Stimulated activated CD4-positive, alpha-beta T cell treated with anti-CD3 and anti-CD28 coated beads, Interleukin-1b, Interleukin-23, amount 100 ng/mL, for 24 hours (primary cell): ENCODE measurements around the gene VILL.
"Not testable (repeated sequence)": the region's sequence is repeated elsewhere in the genome, so short reads cannot be mapped to it uniquely, and the experiment has no call there.

ENCODE experiments used
- DNase-seq, 4 experiments: peaks; one replicate each; pipeline ENCODE4 v3.0.0-alpha.2; 2020; ENCODE audit warnings: low read depth in 4 of 4, low spot score in 1 of 4

The VILL gene

DNA sequence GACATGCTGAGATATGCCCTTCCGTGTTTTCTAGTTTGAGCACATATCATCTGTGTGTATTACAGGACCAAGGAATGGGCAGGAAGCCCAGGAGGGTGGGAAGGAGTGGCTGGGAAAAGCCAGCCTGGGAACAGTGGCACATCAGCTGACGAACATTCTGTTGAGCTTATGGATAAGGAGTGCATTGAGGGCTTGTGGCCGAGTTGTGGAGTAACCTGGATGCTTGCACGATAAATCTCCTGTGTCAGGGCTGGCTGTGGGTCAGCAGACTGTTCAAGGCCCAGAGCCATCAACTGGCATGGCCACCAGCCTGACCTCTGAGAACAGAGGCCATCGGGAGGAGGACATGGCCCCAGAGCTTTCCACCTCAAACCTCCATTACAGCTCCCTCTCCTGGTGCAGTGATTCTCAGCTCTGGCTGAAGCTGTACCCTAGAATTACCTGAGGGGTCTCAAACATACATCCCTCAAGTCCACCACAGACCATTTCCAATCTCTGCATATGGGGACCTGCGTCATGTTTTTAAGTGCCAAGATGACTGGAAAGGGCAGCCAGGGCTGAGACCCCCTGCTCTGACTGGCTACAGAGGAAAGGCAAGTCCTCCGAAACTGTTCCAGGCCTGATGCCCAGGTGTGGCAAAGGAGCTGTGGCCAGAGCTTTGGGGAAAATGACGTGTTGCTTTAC is 4.8 kb upstream of the VILL start:
- no peak for DNase-seq

DNA sequence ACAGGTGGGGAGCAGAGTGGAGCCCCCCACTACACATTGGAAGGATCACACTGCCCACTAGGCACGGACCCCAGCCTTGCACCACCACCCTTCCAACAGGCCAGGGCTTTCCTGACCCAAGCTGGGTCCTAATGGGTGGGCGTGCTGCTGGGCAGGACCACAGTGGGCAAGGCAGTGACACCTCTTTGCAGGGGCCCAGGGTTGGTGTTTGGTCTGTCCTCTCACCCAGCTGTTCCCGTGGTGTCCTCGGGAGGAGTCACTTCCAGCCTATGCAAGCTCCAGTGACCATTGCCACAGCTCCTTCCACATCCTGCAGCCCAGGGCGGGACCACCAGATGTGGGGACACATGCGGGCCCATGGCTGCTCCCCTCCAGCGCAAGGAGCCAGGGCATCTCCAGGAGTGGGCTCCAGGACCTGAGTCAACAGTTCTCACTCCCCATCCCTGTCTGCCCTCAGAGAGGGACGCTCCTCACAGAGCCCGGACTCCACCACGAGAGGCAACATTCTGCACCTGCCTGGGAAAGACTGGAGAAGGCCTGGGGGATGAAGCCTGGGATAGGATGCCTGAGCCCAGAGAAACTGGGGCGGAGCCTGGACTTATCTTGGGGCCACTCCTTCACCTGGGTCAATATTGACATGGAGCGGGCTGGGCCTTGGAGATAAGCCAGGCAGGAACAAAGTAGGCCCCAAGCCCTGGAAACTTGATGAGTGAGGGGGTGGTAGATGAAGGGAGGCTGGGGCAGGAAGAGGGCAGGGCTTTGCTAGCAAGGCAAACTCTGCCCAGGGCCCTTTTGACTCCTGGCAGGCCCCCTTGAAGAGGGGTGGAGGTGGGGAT is 3.9 kb upstream of the VILL start:
- DNase-seq = no peak

GRCh38 chr3:37987315-37987697 is 3.3 kb upstream of the VILL start:
- no peak for DNase-seq

GRCh38 chr3:37987751-37988179 is 2.8 kb upstream of the VILL start:
- DNase-seq = no peak

DNA sequence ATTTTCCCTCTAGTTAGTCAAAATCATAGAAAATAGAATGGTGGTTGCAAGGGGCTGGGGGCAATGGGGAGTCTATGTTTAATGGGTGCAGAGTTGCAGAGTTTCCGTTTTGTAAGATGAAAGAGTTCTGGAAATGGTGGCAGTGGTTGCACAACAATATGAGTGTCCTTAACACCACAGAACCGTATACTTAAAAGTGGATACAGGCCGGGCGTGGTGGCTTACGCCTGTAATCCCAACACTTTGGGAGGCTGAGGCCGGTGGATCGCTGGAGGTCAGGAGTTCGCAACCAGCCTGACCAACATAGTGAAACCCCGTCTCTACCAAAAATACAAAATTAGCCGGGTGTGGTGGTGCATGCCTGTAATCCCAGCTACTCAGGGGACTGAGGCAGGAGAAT is 2.2 kb upstream of the VILL start:
- not testable (repeated sequence) for DNase-seq

DNA sequence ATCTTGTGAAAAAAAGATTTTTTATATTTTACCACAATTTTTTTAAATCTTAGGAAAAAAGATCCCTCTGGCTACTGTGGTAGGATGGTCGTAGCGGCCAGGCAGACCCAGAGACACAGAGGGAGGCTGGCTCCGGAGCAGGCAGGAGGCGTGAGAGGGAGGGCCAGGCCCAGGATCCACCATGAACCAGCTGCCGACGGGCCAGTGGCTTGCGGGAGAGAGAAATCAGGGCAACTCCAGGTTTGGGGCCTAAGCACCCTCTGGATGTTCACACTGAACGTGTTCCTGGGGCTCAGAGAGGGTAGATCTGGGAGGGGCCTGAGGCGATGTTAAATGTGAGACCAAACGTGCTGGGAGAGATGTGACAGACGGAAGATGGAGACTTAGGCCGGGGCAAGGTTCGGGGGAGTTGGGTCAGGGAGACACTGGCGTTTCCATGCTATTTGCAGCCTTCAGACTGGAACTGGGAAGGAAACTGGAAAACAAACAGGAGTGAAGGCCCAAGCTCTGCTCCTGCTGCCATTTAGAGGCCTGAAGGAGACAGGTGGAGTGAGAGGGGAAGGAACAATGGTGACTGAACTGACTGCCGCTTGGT is 1.6 kb upstream of the VILL start:
- DNase-seq = no peak

GRCh38 chr3:37989821-37990480 is 635 bp upstream of the VILL start:
- no peak for DNase-seq

GRCh38 chr3:37991109-37991508 is 523 bp downstream of the VILL start:
- DNase-seq = no peak

DNA sequence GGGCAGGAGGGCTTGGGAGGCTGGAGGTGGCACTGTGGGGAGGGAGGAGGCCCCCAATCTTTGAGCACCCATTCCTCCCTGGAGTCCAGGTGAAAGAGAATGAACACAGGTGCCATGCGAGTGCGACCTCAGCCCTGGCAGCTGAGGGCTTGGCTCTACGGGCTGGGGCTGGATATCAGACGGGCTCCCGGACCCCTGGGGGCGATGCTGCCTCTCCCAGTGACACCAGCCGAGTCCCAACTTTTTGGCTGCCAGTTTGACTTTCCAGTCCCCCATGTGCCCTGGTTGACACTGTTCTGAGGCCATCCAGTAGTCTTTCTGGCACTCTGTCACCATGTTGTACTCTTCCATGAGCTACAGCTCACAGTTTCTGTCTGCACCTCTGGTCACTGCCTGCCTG is 1.2 kb downstream of the VILL start:
- no peak for DNase-seq

GRCh38 chr3:37992271-37993066 is 1.9 kb downstream of the VILL start:
- DNase-seq = no peak

DNA sequence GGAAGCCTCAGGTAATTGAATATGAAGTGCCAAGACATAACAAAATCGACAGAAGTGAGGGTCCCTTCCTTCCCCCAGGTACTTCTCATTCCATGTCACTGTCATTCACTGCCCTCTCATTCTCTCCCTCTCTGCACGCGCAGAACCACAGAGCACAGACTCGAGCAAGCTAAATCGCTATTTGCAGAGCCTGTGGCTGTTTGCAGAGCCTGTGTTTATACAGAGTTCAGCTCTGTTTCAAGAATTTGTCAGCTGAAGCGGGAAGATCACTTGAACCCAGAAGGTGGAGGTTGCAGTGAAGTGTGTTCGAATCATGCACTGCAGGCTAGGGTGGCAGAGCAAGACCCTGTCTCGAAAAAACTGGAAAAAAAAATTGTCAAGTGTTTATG is 2.5 kb downstream of the VILL start:
- no peak for DNase-seq

DNA sequence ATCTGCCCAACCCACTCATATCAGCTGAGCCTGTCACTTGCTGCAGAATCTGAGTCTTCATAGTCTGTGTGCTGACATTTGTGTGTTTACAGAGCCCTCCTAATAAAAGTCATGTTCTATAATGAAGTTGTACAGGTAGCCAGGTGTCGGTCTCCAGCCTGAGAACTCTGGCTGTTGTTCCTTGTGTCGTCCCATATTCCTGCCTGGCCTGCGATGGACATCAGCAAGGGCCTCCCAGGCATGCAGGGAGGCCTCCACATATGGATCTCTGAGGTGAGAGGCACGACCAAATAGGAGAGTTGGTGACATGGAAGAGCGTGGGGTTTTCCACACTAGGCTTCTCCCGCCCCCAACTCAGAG is 2.9 kb downstream of the VILL start:
- DNase-seq = no peak

- peak; percentile 35 to 64 (median 57) for DNase-seq
Measured at GRCh38 chr3:37993820-37994638, 3.4 kb downstream of the VILL start.

GRCh38 chr3:37994639-37994972 is 4.0 kb downstream of the VILL start:
- no peak for DNase-seq

GRCh38 chr3:37995652-37996641 is 5.4 kb downstream of the VILL start:
- no peak for DNase-seq

DNA sequence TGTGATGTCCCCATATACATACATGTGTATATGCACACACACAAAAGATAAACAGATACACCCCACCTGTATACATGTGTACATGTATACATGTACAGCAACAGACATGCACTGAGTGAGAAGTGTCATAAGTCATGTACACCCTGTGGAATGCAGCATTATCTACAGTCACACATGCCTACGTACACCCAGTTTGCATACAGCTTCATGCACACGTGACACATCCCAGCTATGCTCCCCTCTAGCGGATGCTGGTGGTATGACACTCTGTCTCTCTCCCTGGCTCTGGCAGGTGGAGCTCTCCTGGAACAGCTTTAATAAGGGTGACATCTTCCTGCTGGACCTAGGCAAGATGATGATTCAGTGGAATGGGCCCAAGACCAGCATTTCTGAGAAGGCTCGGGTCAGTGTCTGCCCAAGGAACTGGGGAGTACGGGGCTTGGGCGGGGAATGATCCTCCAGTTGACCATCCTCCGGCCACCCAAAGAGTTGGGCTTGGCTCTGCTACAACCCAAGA is 6.3 kb downstream of the VILL start:
- peak; percentile 43 to 83 (median 74) for DNase-seq

DNA sequence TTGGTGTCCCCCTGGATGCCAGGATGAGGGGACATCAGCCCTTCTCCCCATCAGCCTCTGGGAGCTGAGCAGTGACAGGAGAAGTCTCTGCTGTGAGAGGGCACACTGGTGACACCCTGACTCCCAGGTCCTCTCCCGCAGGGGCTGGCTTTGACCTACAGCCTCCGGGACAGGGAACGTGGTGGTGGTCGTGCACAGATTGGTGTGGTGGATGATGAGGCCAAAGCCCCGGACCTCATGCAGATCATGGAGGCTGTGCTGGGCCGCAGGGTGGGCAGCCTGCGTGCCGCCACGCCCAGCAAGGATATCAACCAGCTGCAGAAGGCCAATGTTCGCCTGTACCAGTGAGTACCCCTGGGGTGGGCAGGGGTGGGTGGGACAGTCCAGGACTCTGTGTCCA is 6.8 kb downstream of the VILL start:
- no peak for DNase-seq

- DNase-seq = no peak
Measured at GRCh38 chr3:37997791-37998370, 7.3 kb downstream of the VILL start.
